Stimulated activated CD4-positive, alpha-beta T cell treated with anti-CD3 and anti-CD28 coated beads, Interleukin-2, amount 100 ng/mL, for 48 hours (primary cell): ENCODE data around the gene KBTBD13.
"Not testable (repeated sequence)": the region's sequence is repeated elsewhere in the genome, so short reads cannot be mapped to it uniquely, and the experiment has no call there.

Source experiments
- DNase-seq, 2 donors: peaks; one replicate each; pipeline ENCODE4 v3.0.0-alpha.2; 2020

KBTBD13 gene

GRCh38 chr15:65076486-65077290 lies at the start of gene KBTBD13:
Gene KBTBD13 (plus strand): TSS chr15:65076746. CDS start chr15:65076816, 70 bp downstream.
- no peak for DNase-seq

GRCh38 chr15:65026756-65027155 lies 49.8 kb upstream of the KBTBD13 start:
- no peak for DNase-seq

GRCh38 chr15:65027593-65027992 lies 49.0 kb upstream of the KBTBD13 start:
- DNase-seq = no peak

GRCh38 chr15:65028338-65028737 lies 48.2 kb upstream of the KBTBD13 start:
- DNase-seq = no peak

GRCh38 chr15:65028921-65029735 lies 47.4 kb upstream of the KBTBD13 start, which contains the start of gene MTFMT:
Gene MTFMT (minus strand): TSS chr15:65029639. CDS start chr15:65029613, 26 bp downstream.
- peak; percentile 93 to 96 for DNase-seq

- DNase-seq = no peak
Observed at GRCh38 chr15:65029736-65030208, 46.8 kb upstream of the KBTBD13 start.

GRCh38 chr15:65032801-65033537 lies 43.6 kb upstream of the KBTBD13 start:
- DNase-seq = no peak

- DNase-seq = no peak
Observed at GRCh38 chr15:65033659-65034269, 42.8 kb upstream of the KBTBD13 start.

- no peak for DNase-seq
Observed at GRCh38 chr15:65034719-65035118, 41.8 kb upstream of the KBTBD13 start.

GRCh38 chr15:65037309-65037708 lies 39.2 kb upstream of the KBTBD13 start:
- no peak for DNase-seq

GRCh38 chr15:65038428-65038827 lies 38.1 kb upstream of the KBTBD13 start:
- DNase-seq = no peak

- DNase-seq = no peak
Observed at GRCh38 chr15:65038836-65039235, 37.7 kb upstream of the KBTBD13 start.

GRCh38 chr15:65040461-65040860 lies 36.1 kb upstream of the KBTBD13 start:
- no peak for DNase-seq

- DNase-seq = no peak
Observed at GRCh38 chr15:65041787-65042186, 34.8 kb upstream of the KBTBD13 start.

GRCh38 chr15:65042776-65043327 lies 33.7 kb upstream of the KBTBD13 start:
- DNase-seq = no peak

GRCh38 chr15:65044218-65044617 lies 32.3 kb upstream of the KBTBD13 start:
- not testable (repeated sequence) for DNase-seq

GRCh38 chr15:65044724-65045481 lies 31.6 kb upstream of the KBTBD13 start, which contains the start of gene SLC51B:
Gene SLC51B (plus strand): TSS chr15:65045387. CDS start chr15:65050005, 4,618 bp downstream.
- DNase-seq = no peak

- DNase-seq = no peak
Observed at GRCh38 chr15:65048241-65048640, 28.3 kb upstream of the KBTBD13 start.

GRCh38 chr15:65049418-65049840 lies 27.1 kb upstream of the KBTBD13 start:
- peak; percentile 86 to 88 for DNase-seq

GRCh38 chr15:65050270-65050669 lies 26.3 kb upstream of the KBTBD13 start:
- DNase-seq = no peak

GRCh38 chr15:65051266-65051665 lies 25.3 kb upstream of the KBTBD13 start:
- DNase-seq = no peak
